ENCODE measurements around the gene PHIP.

- no peak for TF ChIP-seq CTCF (conservative IDR thresholded peaks at IDR 0.05)
- TF ChIP-seq ZFX (IDR thresholded peaks at IDR 0.05), result no peak
Observed at GRCh38 chr6:79101164-79101563, 23.1 kb upstream of the PHIP start.

All from C4-2B (cell line).